WTC11 (cell line): ENCODE results near the gene SYNDIG1. TPM values are rescaled to one million over a fixed set of nuclear protein-coding genes. Genes with fewer than 3 reads are reported as not detected.

Source experiments
- ATAC-seq: fragments of 200-7000 bp; cut with Tn5 transposase; 2 replicates; pipeline ENCODE4 v1.10.0; 2021; ENCODE audit warnings: mild to moderate bottlenecking, moderate library complexity
- CTCF ChIA-PET: fragments of 300-600 bp; sonication (Branson Sonifier 250); formaldehyde crosslinking; loops from one replicate; lab custom pipeline; 2021; ENCODE audit warnings: antibody characterized with exemption; lab: Charles Lee
- POLR2A ChIA-PET: fragments of 350-600 bp; sonication (Branson Sonifier 250); formaldehyde crosslinking; loops from one replicate; lab custom pipeline; 2021; ENCODE audit warnings: antibody characterized with exemption; lab: Charles Lee
- DNase-seq: peaks from one replicate; pipeline ENCODE4 v3.0.0; 2021; ENCODE audit warnings: low spot score
- H3K27ac Mint-ChIP-seq: 2 replicates; pipeline ENCODE4 v1.8.0; 2021; ENCODE audit warnings: mixed read lengths
- H3K27me3 Mint-ChIP-seq: 2 replicates; pipeline ENCODE4 v1.8.0; 2021; ENCODE audit warnings: low read depth, mild to moderate bottlenecking, moderate library complexity, mixed read lengths
- H3K36me3 Mint-ChIP-seq: 2 replicates; pipeline ENCODE4 v1.8.0; 2021; ENCODE audit warnings: mixed read lengths
- H3K4me1 Mint-ChIP-seq: 2 replicates; pipeline ENCODE4 v1.8.0; 2022; ENCODE audit warnings: mixed read lengths
- H3K4me3 Mint-ChIP-seq: 2 replicates; pipeline ENCODE4 v1.8.0; 2021; ENCODE audit warnings: mild to moderate bottlenecking, moderate library complexity, mixed read lengths
- H3K9me3 Mint-ChIP-seq: 2 replicates; pipeline ENCODE4 v1.8.0; 2021; ENCODE audit warnings: mixed read lengths
- CREB1 ChIP-seq: sonication (generic); formaldehyde crosslinking; IDR thresholded peaks from 2 replicates; pipeline ENCODE4 v1.8.0; 2023; ENCODE audit warnings: mild to moderate bottlenecking, missing genetic modification reagents
- CREM ChIP-seq: sonication (generic); formaldehyde crosslinking; IDR thresholded peaks from 2 replicates; pipeline ENCODE4 v1.8.1; 2022; ENCODE audit warnings: mild to moderate bottlenecking, missing genetic modification reagents, moderate library complexity
- FOXK1 ChIP-seq: sonication (generic); formaldehyde crosslinking; IDR thresholded peaks from 2 replicates; pipeline ENCODE4 v1.8.0; 2022; ENCODE audit warnings: mild to moderate bottlenecking, moderate library complexity, missing genetic modification reagents
- HMGA2 ChIP-seq: fragments of 250-450 bp; sonication (Bioruptor Pico); IDR thresholded peaks from 2 replicates; pipeline ENCODE4 v1.4.0; 2021; ENCODE audit warnings: mild to moderate bottlenecking, moderate library complexity
- KAT7 ChIP-seq: sonication (generic); formaldehyde crosslinking; IDR thresholded peaks from 2 replicates; pipeline ENCODE4 v1.8.1; 2023; ENCODE audit warnings: missing genetic modification reagents, mild to moderate bottlenecking, borderline replicate concordance
- NFYB ChIP-seq: sonication (generic); formaldehyde crosslinking; conservative IDR thresholded peaks from 2 replicates; pipeline ENCODE4 v1.8.0; 2022; ENCODE audit warnings: low read depth, missing genetic modification reagents
- NR1H2 ChIP-seq: sonication (generic); formaldehyde crosslinking; IDR thresholded peaks from 2 replicates; pipeline ENCODE4 v1.9.0; 2021; ENCODE audit warnings: mild to moderate bottlenecking, moderate library complexity, missing genetic modification reagents
- SMAD4 ChIP-seq: sonication (generic); formaldehyde crosslinking; IDR thresholded peaks from 2 replicates; pipeline ENCODE4 v1.8.0; 2022; ENCODE audit warnings: mild to moderate bottlenecking, missing genetic modification reagents
- TEAD4 ChIP-seq: sonication (generic); formaldehyde crosslinking; IDR thresholded peaks from 2 replicates; pipeline ENCODE4 v1.8.0; 2022; ENCODE audit warnings: mild to moderate bottlenecking, missing genetic modification reagents
- TP53 ChIP-seq: sonication (generic); formaldehyde crosslinking; IDR thresholded peaks from 2 replicates; pipeline ENCODE4 v1.8.1; 2023; ENCODE audit warnings: mild to moderate bottlenecking, missing genetic modification reagents
- ZNF138 ChIP-seq: sonication (generic); formaldehyde crosslinking; conservative IDR thresholded peaks from 2 replicates; pipeline ENCODE4 v1.8.1; 2022; ENCODE audit warnings: mild to moderate bottlenecking, moderate library complexity, missing genetic modification reagents
- ZNF263 ChIP-seq: sonication (generic); formaldehyde crosslinking; IDR thresholded peaks from 2 replicates; pipeline ENCODE4 v1.8.1; 2022; ENCODE audit warnings: low read depth, mild to moderate bottlenecking, moderate library complexity, missing genetic modification reagents
- ZNF396 ChIP-seq: fragments of 250-450 bp; sonication (Bioruptor Pico); IDR thresholded peaks from 2 replicates; pipeline ENCODE4 v1.8.0; 2021; ENCODE audit warnings: mild to moderate bottlenecking, moderate library complexity, borderline replicate concordance
- ZNF416 ChIP-seq: fragments of 250-450 bp; sonication (Bioruptor Pico); IDR thresholded peaks from 2 replicates; pipeline ENCODE4 v1.9.0; 2021; ENCODE audit warnings: mild to moderate bottlenecking, inconsistent platforms
- total RNA-seq: library from RNA; stranded (reverse); gene quantifications from 3 replicates; pipeline ENCODE4 v1.2.3, GENCODE V29; 2021
- TF ChIP-seq, protein P1 (sequence below): sonication (generic); formaldehyde crosslinking; IDR thresholded peaks from 2 replicates; pipeline ENCODE4 v1.8.0; 2023; ENCODE audit warnings: missing genetic modification reagents
- TF ChIP-seq, protein P2 (sequence below): sonication (generic); formaldehyde crosslinking; conservative IDR thresholded peaks from 2 replicates; pipeline ENCODE4 v1.8.1; 2023; ENCODE audit warnings: mild to moderate bottlenecking, low read depth, missing genetic modification reagents, moderate library complexity
- TF ChIP-seq, protein P3 (sequence below): sonication (generic); formaldehyde crosslinking; IDR thresholded peaks from 2 replicates; pipeline ENCODE4 v1.8.1; 2023; ENCODE audit warnings: mild to moderate bottlenecking, missing genetic modification reagents
- TF ChIP-seq, protein P4 (sequence below): sonication (generic); formaldehyde crosslinking; IDR thresholded peaks from 2 replicates; pipeline ENCODE4 v1.8.1; 2022; ENCODE audit warnings: missing genetic modification reagents, borderline replicate concordance
- TF ChIP-seq, protein P5 (sequence below): fragments of 250-450 bp; sonication (Bioruptor Pico); IDR thresholded peaks from 2 replicates; pipeline ENCODE4 v1.9.0; 2021; ENCODE audit warnings: mild to moderate bottlenecking
- TF ChIP-seq, protein P6 (sequence below): sonication (generic); formaldehyde crosslinking; IDR thresholded peaks from 2 replicates; pipeline ENCODE4 v1.8.0; 2022; ENCODE audit warnings: mild to moderate bottlenecking, missing genetic modification reagents
- TF ChIP-seq, protein P7 (sequence below): sonication (generic); formaldehyde crosslinking; IDR thresholded peaks from 2 replicates; pipeline ENCODE4 v1.8.0; 2022; ENCODE audit warnings: mild to moderate bottlenecking, missing genetic modification reagents
- TF ChIP-seq, protein P8 (sequence below): fragments of 200-600 bp; IDR thresholded peaks from 2 replicates; pipeline ENCODE4 v1.8.0; 2022; ENCODE audit warnings: antibody characterized with exemption

Gene SYNDIG1
- total RNA-seq, 1 experiment from 2014 or later, result 6.4 TPM

DNA sequence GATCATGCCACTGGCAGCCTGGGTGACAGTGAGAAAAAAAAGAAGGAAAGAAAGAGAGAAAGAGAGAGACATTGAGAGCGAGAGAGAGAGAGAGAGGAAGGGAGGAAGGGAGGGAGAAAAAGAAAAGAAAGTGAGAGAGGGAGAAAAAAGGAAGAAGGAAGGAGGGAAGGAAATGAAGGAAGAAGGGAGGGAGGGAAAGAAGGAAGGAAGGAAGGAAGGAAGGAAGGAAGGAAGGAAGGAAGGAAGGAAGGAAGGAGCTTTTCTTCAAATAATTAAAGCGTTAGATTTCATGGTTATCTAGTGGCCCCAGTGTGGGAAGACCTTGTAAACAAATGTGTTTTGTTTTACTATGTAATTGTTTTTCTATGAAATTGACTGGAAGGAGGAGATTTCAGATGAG, 170.8 kb downstream of the SYNDIG1 start:
- Mint-ChIP-seq H3K4me1 (peaks cover 19% of the 10 kb centered on the region), H3K27me3 (no peaks in the 10 kb centered on the region; the same call in 1 of the 2 replicates), H3K9me3 (peaks cover 11% of the 10 kb centered on the region), H3K27ac (no peak overlapping the region), H3K4me3 (no peak overlapping the region), H3K36me3 (no peaks in the 10 kb centered on the region)
- ATAC-seq, result no peak
- ChIA-PET POLR2A (no interaction called here), CTCF (no interaction called here)
- no peak for DNase-seq
- TF ChIP-seq CREB1 (CRISPR knock-in tag) (no peak), TP53 (CRISPR knock-in tag) (no peak), CREM (CRISPR knock-in tag) (no peak)

DNA sequence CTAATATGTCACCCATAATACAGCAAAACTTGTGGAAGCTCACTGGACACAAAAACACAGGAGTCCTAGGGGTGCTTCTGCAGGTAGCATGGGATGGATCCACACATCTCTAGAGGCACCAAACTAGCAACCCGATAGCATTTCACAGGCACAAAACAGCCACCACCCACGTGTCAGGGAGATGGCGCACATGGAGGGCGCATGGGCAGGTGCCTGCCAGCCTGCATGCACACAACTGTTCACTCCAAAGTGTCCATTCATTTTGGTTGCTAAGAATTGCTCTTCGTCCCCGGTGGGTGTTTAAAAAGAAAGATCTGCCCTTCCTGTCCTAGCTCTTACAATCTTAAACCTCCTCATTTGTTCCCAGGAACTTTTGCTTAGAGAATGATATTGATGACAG, 171.3 kb downstream of the SYNDIG1 start:
- ChIA-PET POLR2A (no interaction called here), CTCF (no interaction called here)
- DNase-seq (no peak), ATAC-seq (no peak)
- H3K27me3 Mint-ChIP-seq, result no peaks in the 10 kb centered on the region
- no peak overlapping the region for H3K4me3 Mint-ChIP-seq
- no peak overlapping the region for H3K27ac Mint-ChIP-seq
- peaks cover 15% of the 10 kb centered on the region for H3K4me1 Mint-ChIP-seq
- H3K36me3 Mint-ChIP-seq, result no peaks in the 10 kb centered on the region
- peaks cover 11% of the 10 kb centered on the region for H3K9me3 Mint-ChIP-seq
- TF ChIP-seq KAT7 (CRISPR knock-in tag), result no peak
- no peak for TF ChIP-seq ZNF138 (CRISPR knock-in tag)
- no peak for TF ChIP-seq ZNF263
- TF ChIP-seq NR1H2 (CRISPR knock-in tag), result no peak
- TF ChIP-seq HMGA2 (CRISPR knock-in tag), result no peak
- TF ChIP-seq, protein P1, sequence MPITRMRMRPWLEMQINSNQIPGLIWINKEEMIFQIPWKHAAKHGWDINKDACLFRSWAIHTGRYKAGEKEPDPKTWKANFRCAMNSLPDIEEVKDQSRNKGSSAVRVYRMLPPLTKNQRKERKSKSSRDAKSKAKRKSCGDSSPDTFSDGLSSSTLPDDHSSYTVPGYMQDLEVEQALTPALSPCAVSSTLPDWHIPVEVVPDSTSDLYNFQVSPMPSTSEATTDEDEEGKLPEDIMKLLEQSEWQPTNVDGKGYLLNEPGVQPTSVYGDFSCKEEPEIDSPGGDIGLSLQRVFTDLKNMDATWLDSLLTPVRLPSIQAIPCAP, result no peak
- no peak for TF ChIP-seq NFYB
- no peak for TF ChIP-seq ZNF416
- TF ChIP-seq, protein P2, sequence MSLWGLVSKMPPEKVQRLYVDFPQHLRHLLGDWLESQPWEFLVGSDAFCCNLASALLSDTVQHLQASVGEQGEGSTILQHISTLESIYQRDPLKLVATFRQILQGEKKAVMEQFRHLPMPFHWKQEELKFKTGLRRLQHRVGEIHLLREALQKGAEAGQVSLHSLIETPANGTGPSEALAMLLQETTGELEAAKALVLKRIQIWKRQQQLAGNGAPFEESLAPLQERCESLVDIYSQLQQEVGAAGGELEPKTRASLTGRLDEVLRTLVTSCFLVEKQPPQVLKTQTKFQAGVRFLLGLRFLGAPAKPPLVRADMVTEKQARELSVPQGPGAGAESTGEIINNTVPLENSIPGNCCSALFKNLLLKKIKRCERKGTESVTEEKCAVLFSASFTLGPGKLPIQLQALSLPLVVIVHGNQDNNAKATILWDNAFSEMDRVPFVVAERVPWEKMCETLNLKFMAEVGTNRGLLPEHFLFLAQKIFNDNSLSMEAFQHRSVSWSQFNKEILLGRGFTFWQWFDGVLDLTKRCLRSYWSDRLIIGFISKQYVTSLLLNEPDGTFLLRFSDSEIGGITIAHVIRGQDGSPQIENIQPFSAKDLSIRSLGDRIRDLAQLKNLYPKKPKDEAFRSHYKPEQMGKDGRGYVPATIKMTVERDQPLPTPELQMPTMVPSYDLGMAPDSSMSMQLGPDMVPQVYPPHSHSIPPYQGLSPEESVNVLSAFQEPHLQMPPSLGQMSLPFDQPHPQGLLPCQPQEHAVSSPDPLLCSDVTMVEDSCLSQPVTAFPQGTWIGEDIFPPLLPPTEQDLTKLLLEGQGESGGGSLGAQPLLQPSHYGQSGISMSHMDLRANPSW (CRISPR knock-in tag), result no peak
- TF ChIP-seq, protein P3, sequence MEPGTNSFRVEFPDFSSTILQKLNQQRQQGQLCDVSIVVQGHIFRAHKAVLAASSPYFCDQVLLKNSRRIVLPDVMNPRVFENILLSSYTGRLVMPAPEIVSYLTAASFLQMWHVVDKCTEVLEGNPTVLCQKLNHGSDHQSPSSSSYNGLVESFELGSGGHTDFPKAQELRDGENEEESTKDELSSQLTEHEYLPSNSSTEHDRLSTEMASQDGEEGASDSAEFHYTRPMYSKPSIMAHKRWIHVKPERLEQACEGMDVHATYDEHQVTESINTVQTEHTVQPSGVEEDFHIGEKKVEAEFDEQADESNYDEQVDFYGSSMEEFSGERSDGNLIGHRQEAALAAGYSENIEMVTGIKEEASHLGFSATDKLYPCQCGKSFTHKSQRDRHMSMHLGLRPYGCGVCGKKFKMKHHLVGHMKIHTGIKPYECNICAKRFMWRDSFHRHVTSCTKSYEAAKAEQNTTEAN (CRISPR knock-in tag), result no peak
- TF ChIP-seq, protein P4, sequence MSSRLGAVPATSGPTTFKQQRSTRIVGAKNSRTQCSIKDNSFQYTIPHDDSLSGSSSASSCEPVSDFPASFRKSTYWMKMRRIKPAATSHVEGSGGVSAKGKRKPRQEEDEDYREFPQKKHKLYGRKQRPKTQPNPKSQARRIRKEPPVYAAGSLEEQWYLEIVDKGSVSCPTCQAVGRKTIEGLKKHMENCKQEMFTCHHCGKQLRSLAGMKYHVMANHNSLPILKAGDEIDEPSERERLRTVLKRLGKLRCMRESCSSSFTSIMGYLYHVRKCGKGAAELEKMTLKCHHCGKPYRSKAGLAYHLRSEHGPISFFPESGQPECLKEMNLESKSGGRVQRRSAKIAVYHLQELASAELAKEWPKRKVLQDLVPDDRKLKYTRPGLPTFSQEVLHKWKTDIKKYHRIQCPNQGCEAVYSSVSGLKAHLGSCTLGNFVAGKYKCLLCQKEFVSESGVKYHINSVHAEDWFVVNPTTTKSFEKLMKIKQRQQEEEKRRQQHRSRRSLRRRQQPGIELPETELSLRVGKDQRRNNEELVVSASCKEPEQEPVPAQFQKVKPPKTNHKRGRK (CRISPR knock-in tag), result no peak
- TF ChIP-seq TEAD4 (CRISPR knock-in tag), result no peak
- TF ChIP-seq, protein P5, sequence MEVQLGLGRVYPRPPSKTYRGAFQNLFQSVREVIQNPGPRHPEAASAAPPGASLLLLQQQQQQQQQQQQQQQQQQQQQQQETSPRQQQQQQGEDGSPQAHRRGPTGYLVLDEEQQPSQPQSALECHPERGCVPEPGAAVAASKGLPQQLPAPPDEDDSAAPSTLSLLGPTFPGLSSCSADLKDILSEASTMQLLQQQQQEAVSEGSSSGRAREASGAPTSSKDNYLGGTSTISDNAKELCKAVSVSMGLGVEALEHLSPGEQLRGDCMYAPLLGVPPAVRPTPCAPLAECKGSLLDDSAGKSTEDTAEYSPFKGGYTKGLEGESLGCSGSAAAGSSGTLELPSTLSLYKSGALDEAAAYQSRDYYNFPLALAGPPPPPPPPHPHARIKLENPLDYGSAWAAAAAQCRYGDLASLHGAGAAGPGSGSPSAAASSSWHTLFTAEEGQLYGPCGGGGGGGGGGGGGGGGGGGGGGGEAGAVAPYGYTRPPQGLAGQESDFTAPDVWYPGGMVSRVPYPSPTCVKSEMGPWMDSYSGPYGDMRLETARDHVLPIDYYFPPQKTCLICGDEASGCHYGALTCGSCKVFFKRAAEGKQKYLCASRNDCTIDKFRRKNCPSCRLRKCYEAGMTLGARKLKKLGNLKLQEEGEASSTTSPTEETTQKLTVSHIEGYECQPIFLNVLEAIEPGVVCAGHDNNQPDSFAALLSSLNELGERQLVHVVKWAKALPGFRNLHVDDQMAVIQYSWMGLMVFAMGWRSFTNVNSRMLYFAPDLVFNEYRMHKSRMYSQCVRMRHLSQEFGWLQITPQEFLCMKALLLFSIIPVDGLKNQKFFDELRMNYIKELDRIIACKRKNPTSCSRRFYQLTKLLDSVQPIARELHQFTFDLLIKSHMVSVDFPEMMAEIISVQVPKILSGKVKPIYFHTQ (CRISPR knock-in tag), result no peak
- TF ChIP-seq, protein P6, sequence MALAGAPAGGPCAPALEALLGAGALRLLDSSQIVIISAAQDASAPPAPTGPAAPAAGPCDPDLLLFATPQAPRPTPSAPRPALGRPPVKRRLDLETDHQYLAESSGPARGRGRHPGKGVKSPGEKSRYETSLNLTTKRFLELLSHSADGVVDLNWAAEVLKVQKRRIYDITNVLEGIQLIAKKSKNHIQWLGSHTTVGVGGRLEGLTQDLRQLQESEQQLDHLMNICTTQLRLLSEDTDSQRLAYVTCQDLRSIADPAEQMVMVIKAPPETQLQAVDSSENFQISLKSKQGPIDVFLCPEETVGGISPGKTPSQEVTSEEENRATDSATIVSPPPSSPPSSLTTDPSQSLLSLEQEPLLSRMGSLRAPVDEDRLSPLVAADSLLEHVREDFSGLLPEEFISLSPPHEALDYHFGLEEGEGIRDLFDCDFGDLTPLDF (CRISPR knock-in tag), result no peak
- TF ChIP-seq SMAD4 (CRISPR knock-in tag), result no peak
- TF ChIP-seq ZNF396, result no peak
- TF ChIP-seq, protein P7, sequence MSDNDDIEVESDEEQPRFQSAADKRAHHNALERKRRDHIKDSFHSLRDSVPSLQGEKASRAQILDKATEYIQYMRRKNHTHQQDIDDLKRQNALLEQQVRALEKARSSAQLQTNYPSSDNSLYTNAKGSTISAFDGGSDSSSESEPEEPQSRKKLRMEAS (CRISPR knock-in tag), result no peak
- TF ChIP-seq, protein P8, sequence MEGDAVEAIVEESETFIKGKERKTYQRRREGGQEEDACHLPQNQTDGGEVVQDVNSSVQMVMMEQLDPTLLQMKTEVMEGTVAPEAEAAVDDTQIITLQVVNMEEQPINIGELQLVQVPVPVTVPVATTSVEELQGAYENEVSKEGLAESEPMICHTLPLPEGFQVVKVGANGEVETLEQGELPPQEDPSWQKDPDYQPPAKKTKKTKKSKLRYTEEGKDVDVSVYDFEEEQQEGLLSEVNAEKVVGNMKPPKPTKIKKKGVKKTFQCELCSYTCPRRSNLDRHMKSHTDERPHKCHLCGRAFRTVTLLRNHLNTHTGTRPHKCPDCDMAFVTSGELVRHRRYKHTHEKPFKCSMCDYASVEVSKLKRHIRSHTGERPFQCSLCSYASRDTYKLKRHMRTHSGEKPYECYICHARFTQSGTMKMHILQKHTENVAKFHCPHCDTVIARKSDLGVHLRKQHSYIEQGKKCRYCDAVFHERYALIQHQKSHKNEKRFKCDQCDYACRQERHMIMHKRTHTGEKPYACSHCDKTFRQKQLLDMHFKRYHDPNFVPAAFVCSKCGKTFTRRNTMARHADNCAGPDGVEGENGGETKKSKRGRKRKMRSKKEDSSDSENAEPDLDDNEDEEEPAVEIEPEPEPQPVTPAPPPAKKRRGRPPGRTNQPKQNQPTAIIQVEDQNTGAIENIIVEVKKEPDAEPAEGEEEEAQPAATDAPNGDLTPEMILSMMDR, result no peak
- TF ChIP-seq FOXK1 (CRISPR knock-in tag), result no peak
